ENCODE data around the gene ATP9B.

DNA sequence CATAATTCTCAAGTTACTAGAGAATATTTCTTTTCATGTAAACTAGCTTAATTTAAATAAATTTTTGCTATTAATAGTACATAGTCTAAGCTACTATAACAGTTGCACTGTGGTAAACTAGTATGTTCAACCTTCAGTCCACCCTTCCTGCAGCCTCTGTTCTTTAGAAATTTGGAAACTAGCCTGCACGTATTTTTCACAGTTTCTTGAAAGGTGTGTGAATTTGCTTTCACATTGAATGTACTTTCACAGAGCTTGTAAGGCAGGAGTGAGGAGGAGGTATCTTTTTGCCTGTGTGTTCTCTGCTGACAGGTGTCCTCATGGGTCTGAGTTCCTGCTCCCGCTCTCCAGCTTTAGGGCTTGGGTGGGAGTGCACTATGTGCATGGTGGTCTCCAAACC lies 117.5 kb downstream of the ATP9B start:
- TF ChIP-seq CTCF (IDR thresholded peaks at IDR 0.05; ENCODE audit: low read depth, low read length) (no peak), EZH2phosphoT487 (IDR thresholded peaks at IDR 0.05; ENCODE audit: low read depth) (no peak)
